CD4-positive, alpha-beta T cell treated with Interleukin-17A for 4 hours (primary cell): Measurements from ENCODE around the gene DKKL1.

ENCODE experiments used
- DNase-seq: peaks from one replicate; pipeline ENCODE4 v3.0.0-alpha.2; 2020; ENCODE audit warnings: mixed read lengths

Gene DKKL1

GRCh38 chr19:49422407-49423070, 58.9 kb downstream of the DKKL1 start:
- peak; percentile 56 for DNase-seq

DNA sequence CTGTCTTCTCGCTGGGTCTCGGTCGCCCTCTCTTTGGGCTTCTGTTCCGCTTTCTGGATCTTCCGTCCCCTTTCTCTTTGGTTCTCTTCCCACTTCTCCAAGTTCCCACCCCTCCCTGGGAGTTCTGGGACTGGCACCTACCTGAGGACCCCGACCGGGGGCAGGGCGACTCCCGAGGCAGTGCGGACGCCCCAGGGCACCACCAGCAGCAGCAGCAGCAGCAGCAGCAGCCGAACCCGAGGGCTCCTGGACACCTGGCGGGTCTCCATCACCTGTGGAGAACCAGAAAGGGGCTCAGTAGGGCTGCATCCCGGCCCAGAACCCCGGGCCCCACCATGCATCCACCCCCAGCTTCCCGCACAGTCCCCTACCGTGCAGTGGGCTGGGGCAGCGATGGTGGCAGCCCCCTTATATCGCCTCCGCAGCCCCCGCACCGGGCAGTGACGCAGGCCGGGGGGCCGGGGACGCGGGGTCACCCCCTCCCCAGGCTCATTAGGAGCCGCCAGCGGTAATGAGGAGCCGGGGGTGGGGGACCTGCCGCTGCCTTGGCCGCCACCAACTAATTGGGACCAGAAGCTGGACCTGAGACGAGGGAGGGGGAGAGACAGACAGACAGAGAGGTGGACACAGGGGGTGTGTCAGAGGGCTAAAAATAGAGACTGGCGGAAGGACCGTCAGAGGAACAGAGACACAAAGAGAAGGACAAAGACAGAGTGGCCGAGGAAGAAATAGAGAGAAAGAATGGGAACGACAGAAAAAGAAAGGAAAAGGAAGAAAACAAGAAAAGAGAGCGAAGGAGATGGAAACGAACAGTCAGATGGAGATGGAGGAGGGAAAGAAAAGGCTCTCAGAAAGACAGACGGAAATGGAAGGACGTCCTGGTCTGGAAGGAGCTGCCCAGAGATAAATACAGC, 59.7 kb downstream of the DKKL1 start, which contains the start of gene PTH2:
TSS of gene PTH2 (minus strand) at position 371 of the 914 bp plus-strand sequence. CDS start at position 269, 102 bp downstream.
- no peak for DNase-seq

- peak; percentile 26 for DNase-seq
Measured at GRCh38 chr19:49423985-49424303, 60.3 kb downstream of the DKKL1 start.
